CD4-positive, alpha-beta memory T cell (primary cell): ENCODE results near the gene TSPYL4. TPM values are rescaled to one million over a fixed set of nuclear protein-coding genes. Genes with fewer than 3 reads are reported as not detected.

Experiments
- CTCF ChIA-PET: fragments of 350-600 bp; sonication (Branson Sonifier 250); formaldehyde crosslinking; loops from one replicate; lab custom pipeline; 2021; ENCODE audit warnings: inconsistent platforms; ENCODE audit not compliant: partially characterized antibody; lab: Charles Lee
- POLR2A ChIA-PET: fragments of 350-600 bp; sonication (Branson Sonifier 250); formaldehyde crosslinking; loops from one replicate; lab custom pipeline; 2021; ENCODE audit not compliant: partially characterized antibody; lab: Charles Lee
- DNase-seq, 5 donors: peaks; one replicate each; pipeline versions ENCODE4 v3.0.0 to v3.0.0-alpha.2; 2020 to 2022; ENCODE audit warnings: mixed read lengths in 1 of 5
- H3K27ac ChIP-seq: one replicate; pipeline ENCODE4 v1.7.0; 2013; ENCODE audit warnings: low read depth, low read length
- H3K27me3 ChIP-seq: 2 replicates; pipeline ENCODE4 v1.7.0; 2013; ENCODE audit warnings: mild to moderate bottlenecking, low read length, moderate library complexity; ENCODE audit not compliant: insufficient read depth
- H3K36me3 ChIP-seq: 2 replicates; pipeline ENCODE4 v1.7.0; 2013; ENCODE audit warnings: mild to moderate bottlenecking, low read length, moderate library complexity; ENCODE audit not compliant: insufficient read depth
- H3K4me1 ChIP-seq: 2 replicates; pipeline ENCODE4 v1.7.0; 2013; ENCODE audit warnings: mild to moderate bottlenecking, low read length, moderate library complexity; ENCODE audit not compliant: insufficient read depth
- H3K4me3 ChIP-seq, 2 donors: one replicate each; pipeline ENCODE4 v1.7.0; 2013; ENCODE audit warnings: low read length in 2 of 2, mild to moderate bottlenecking in 1 of 2
- H3K9me3 ChIP-seq, 2 donors: one replicate each; pipeline ENCODE4 v1.7.0; 2013; ENCODE audit warnings: low read length in 2 of 2, control low read depth in 1 of 2; ENCODE audit not compliant: control insufficient read depth in 1 of 2
- H3K27ac Mint-ChIP-seq, 7 donors: one replicate each; pipeline ENCODE4 v1.8.0; 2020 to 2021; ENCODE audit warnings: mixed read lengths in 7 of 7, mild to moderate bottlenecking in 6 of 7, inconsistent platforms in 3 of 7, moderate library complexity in 3 of 7
- H3K27me3 Mint-ChIP-seq, 2 donors: one replicate each; pipeline ENCODE4 v1.8.0; 2020 to 2021; ENCODE audit warnings: mixed read lengths in 2 of 2
- H3K36me3 Mint-ChIP-seq, 2 donors: one replicate each; pipeline ENCODE4 v1.8.0; 2020 to 2021; ENCODE audit warnings: mixed read lengths in 2 of 2, inconsistent platforms in 1 of 2, mild to moderate bottlenecking in 1 of 2
- H3K4me1 Mint-ChIP-seq, 4 donors: one replicate each; pipeline ENCODE4 v1.8.0; 2020 to 2021; ENCODE audit warnings: mixed read lengths in 4 of 4, mild to moderate bottlenecking in 1 of 4
- H3K4me3 Mint-ChIP-seq, 8 donors: one replicate each; pipeline ENCODE4 v1.8.0; 2020 to 2021; ENCODE audit warnings: mixed read lengths in 8 of 8, mild to moderate bottlenecking in 7 of 8, moderate library complexity in 6 of 8, inconsistent platforms in 3 of 8
- H3K9me3 Mint-ChIP-seq, 8 donors: one replicate each; pipeline ENCODE4 v1.8.0; 2020 to 2021; ENCODE audit warnings: mixed read lengths in 8 of 8, mild to moderate bottlenecking in 5 of 8, inconsistent platforms in 3 of 8, moderate library complexity in 1 of 8
- intact Hi-C: fragments of 100-400 bp; cut with micrococcal nuclease; formaldehyde crosslinking; loops from one replicate; pipeline ENCODE4 v1.15.1; 2023
- polyA plus RNA-seq, 2 donors: library from polyadenylated mRNA; unstranded; fragments of 300-500 nt; fragmentation: Illumina TruSeq; gene quantifications; one replicate each; pipeline ENCODE4 v1.2.3, GENCODE V29; 2021
- total RNA-seq, 2 experiments: library from RNA; stranded (reverse); gene quantifications; one replicate each; pipeline ENCODE4 v1.2.3, GENCODE V29; 2021

Gene TSPYL4
- total and polyA plus RNA-seq, 4 experiments from 2014 or later: 8.0 to 23.0 (median 18.6) TPM

DNA sequence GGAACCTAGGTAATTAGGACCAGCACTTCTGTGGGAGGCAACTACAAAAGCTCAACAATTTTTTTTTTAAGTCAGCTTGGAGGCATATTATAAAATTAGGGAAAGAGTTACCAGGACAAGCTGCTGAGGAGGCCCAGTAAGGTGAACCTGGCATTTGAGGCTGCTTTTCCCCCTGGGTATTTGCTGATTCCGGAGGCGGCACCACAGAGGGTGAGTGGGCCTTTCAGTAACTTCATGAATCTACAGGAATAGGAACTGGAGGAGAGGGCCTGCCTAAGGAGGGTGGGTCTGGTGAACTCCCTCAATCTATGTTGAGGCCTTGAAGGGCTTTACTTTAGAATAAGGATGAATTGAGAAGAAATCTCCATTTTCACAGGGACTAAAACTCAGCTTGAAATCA, 14.6 kb downstream of the TSPYL4 start:
- H3K9me3 Mint-ChIP-seq: no peaks in the 10 kb centered on the region
- no peaks in the 10 kb centered on the region for H3K27me3 Mint-ChIP-seq
- DNase-seq: no peak
- H3K4me3 ChIP-seq: no peak overlapping the region
- POLR2A ChIA-PET: interaction anchor here (0.8 kb wide), 1 partner anchor 15 kb away, joined by 5 read pairs; the partner anchor contains the start of gene TSPYL4
- H3K36me3 Mint-ChIP-seq: peaks cover 26 to 34% of the 10 kb centered on the region in 2 donors
- no peaks in the 10 kb centered on the region for H3K9me3 ChIP-seq
- peaks cover 7% of the 10 kb centered on the region for H3K36me3 ChIP-seq
- no peaks in the 10 kb centered on the region for H3K4me1 ChIP-seq
- intact Hi-C loops: no loop called here
- no peak overlapping the region for H3K4me3 Mint-ChIP-seq
- H3K4me1 Mint-ChIP-seq: no peaks in the 10 kb centered on the region
- CTCF ChIA-PET: interaction anchor here (1.8 kb wide), 1 partner anchor 21 kb away, joined by 5 read pairs; no protein-coding TSS in a partner anchor
- peak overlapping the region in 3 of 7 donors; percentile 32 to 70 (median 36) for H3K27ac Mint-ChIP-seq
- no peak overlapping the region for H3K27ac ChIP-seq
- H3K27me3 ChIP-seq: no peaks in the 10 kb centered on the region

DNA sequence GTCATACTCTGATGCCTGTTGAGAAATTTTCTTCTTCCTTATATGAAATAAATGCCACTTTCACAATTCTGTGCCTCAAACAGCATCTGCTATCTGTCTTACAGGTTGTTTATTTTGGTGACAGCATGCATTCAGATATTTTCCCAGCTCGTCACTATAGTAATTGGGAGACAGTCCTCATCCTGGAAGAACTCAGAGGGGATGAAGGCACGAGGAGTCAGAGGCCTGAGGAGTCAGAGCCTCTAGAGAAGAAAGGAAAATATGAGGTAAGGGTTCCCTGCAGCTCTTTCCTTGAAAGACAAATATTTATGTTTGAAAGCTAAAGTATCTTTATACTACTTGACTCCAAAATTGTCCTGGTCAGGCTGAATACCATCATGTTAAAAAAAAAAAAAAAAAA, 15.8 kb downstream of the TSPYL4 start:
- POLR2A ChIA-PET: no interaction called here
- Histone ChIP-seq H3K9me3 (no peaks in the 10 kb centered on the region), H3K27ac (no peak overlapping the region), H3K27me3 (no peaks in the 10 kb centered on the region), H3K4me3 (no peak overlapping the region), H3K36me3 (peaks cover 7% of the 10 kb centered on the region), H3K4me1 (no peaks in the 10 kb centered on the region)
- Mint-ChIP-seq H3K9me3 (no peaks in the 10 kb centered on the region), H3K36me3 (peaks cover 21 to 30% of the 10 kb centered on the region in 2 donors), H3K27me3 (no peaks in the 10 kb centered on the region), H3K4me3 (no peak overlapping the region), H3K27ac (no peak overlapping the region), H3K4me1 (no peaks in the 10 kb centered on the region)
- CTCF ChIA-PET: interaction anchor here (0.7 to 1.8 kb wide), 2 partner anchors 20 to 287 kb away, joined by 4 to 5 read pairs; no protein-coding TSS in a partner anchor
- intact Hi-C loops: no loop called here
- no peak for DNase-seq

DNA sequence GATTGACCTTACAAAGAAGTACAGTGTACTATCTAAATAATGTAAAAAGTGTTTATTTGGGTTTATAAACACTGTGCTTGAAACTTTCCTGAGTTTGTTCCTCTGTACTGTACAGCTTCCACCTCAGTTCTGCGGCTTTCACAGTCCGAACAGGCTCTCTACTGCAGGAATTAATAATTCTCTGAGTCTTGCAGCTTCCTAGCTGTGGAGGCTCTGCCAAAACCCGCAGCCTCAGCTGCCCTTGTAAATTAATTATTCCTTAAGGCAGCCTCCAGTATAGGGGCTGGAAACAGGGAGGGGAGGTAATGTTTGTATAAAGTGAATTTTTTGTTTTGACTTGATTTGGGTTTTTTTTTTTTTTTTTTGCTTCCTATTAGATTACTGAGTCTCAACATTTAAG, 19.2 kb downstream of the TSPYL4 start:
- H3K4me1 Mint-ChIP-seq: no peaks in the 10 kb centered on the region
- no peak for DNase-seq
- Histone ChIP-seq H3K27me3 (no peaks in the 10 kb centered on the region), H3K4me1 (no peaks in the 10 kb centered on the region), H3K27ac (no peak overlapping the region), H3K36me3 (peaks cover 7% of the 10 kb centered on the region), H3K9me3 (no peaks in the 10 kb centered on the region), H3K4me3 (no peak overlapping the region)
- intact Hi-C loops: no loop called here
- CTCF ChIA-PET: no interaction called here
- H3K4me3 Mint-ChIP-seq: no peak overlapping the region
- H3K27me3 Mint-ChIP-seq: no peaks in the 10 kb centered on the region
- POLR2A ChIA-PET: no interaction called here
- H3K9me3 Mint-ChIP-seq: no peaks in the 10 kb centered on the region
- H3K36me3 Mint-ChIP-seq: peaks cover 20 to 30% of the 10 kb centered on the region in 2 donors
- H3K27ac Mint-ChIP-seq: peak overlapping the region in 2 of 7 donors; percentile 12 to 15

DNA sequence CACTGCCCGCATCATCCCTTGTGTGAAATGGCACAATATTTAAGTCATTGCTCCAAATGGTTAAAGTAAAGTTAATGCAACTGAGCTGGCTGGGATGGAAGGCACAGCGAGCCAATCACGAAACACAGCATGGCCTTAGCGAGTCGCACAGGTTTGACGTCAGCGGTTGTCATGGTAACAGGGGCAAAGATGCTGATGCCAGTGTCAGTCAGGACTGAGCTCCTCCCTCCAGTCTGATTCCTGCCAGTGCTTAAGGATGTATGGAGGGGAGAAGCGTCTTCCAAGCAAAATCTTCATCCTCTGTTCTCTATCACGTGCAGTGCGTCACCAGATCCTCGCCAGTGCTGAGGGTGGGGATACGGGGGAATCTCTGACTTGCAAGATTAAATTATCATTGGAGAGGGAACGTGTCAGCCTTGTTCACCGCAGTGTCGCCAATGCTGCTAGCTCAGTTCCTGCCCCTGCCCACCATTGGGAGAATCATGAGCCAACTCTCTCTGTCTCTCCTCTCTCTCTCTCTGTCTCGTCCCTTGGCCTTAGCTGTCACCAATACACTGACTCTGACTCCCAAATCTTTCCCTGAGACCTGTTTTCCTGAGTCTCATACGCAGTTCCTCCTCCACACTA, 24.5 kb downstream of the TSPYL4 start:
- intact Hi-C loops: no loop called here
- Histone ChIP-seq H3K27me3 (no peaks in the 10 kb centered on the region), H3K36me3 (peaks cover under 1% of the 10 kb centered on the region), H3K9me3 (no peaks in the 10 kb centered on the region), H3K27ac (no peak overlapping the region), H3K4me3 (no peak overlapping the region), H3K4me1 (no peaks in the 10 kb centered on the region)
- peak overlapping the region in 1 of 7 donors; percentile 25 for H3K27ac Mint-ChIP-seq
- DNase-seq: peak in 2 of 5 donors; percentile 11 to 41
- ChIA-PET POLR2A (no interaction called here), CTCF (interaction anchor here (0.7 to 1.8 kb wide), 5 partner anchors 11 to 330 kb away, joined by 3 to 5 read pairs (median 3); no protein-coding TSS in a partner anchor)
- no peaks in the 10 kb centered on the region for H3K27me3 Mint-ChIP-seq
- no peaks in the 10 kb centered on the region for H3K4me1 Mint-ChIP-seq
- peaks cover 16 to 29% of the 10 kb centered on the region in 2 donors for H3K36me3 Mint-ChIP-seq
- H3K9me3 Mint-ChIP-seq: no peaks in the 10 kb centered on the region
- H3K4me3 Mint-ChIP-seq: no peak overlapping the region

DNA sequence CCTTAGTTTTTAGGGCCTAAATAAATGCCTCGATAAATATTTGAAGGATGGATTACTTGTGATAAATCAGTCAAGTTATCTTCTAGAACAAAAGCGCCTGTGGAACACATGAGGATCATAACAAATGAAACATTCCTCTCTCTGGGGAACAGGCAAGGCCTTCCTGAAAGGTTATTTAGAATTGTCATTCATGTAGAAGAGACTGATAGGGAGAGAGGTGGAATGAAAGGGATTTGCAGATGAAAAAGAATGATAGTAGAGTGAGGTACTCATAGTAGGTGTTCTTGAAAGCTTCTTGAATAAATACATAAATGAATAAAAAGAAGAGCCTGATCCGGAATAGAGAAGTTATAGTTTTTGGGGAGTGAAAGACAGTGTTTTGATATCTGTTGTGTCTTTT, 30.5 kb downstream of the TSPYL4 start:
- H3K27me3 Mint-ChIP-seq: no peaks in the 10 kb centered on the region
- CTCF ChIA-PET: no interaction called here
- POLR2A ChIA-PET: no interaction called here
- no peak overlapping the region for H3K4me3 Mint-ChIP-seq
- Histone ChIP-seq H3K27me3 (no peaks in the 10 kb centered on the region), H3K4me3 (no peak overlapping the region), H3K36me3 (peaks cover 10% of the 10 kb centered on the region), H3K27ac (no peak overlapping the region), H3K4me1 (no peaks in the 10 kb centered on the region), H3K9me3 (no peaks in the 10 kb centered on the region)
- H3K27ac Mint-ChIP-seq: peak overlapping the region in 2 of 7 donors; percentile 37 to 51
- no peak for DNase-seq
- H3K4me1 Mint-ChIP-seq: no peaks in the 10 kb centered on the region
- peaks cover 11 to 33% of the 10 kb centered on the region in 2 donors for H3K36me3 Mint-ChIP-seq
- H3K9me3 Mint-ChIP-seq: peaks cover 0 to 1% (median 0%) of the 10 kb centered on the region in 8 donors
- intact Hi-C loops: no loop called here

DNA sequence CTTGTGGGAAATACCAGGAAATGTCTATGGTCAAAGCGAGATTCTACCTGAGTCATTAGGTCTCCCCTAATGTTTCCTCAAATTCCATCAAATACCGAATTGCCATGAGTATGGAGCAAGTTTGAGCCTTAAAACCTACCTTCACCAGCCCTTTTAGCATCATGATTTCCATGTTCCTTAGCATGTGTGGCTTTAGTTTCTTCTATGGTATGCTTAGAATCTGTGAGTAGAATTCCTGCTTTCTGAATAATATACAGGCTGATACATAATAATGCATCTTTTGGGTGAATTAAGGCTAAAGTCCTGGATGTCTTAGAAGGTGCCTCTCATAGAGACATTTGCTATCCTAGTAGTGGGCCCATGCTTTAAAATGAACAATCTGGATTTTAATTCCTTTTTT, 32.0 kb downstream of the TSPYL4 start:
- H3K9me3 ChIP-seq: no peaks in the 10 kb centered on the region
- no peak overlapping the region for H3K4me3 ChIP-seq
- H3K9me3 Mint-ChIP-seq: peaks cover 0 to 1% (median 0%) of the 10 kb centered on the region in 8 donors
- peaks cover 0 to 3% (median 1%) of the 10 kb centered on the region in 4 donors for H3K4me1 Mint-ChIP-seq
- H3K36me3 Mint-ChIP-seq: peaks cover 11 to 31% of the 10 kb centered on the region in 2 donors
- no peak overlapping the region for H3K4me3 Mint-ChIP-seq
- no peaks in the 10 kb centered on the region for H3K27me3 Mint-ChIP-seq
- H3K36me3 ChIP-seq: peaks cover 10% of the 10 kb centered on the region
- no peak overlapping the region for H3K27ac Mint-ChIP-seq
- POLR2A ChIA-PET: no interaction called here
- intact Hi-C loops: no loop called here
- DNase-seq: no peak
- no peaks in the 10 kb centered on the region for H3K4me1 ChIP-seq
- H3K27me3 ChIP-seq: no peaks in the 10 kb centered on the region
- CTCF ChIA-PET: no interaction called here
- H3K27ac ChIP-seq: no peak overlapping the region

DNA sequence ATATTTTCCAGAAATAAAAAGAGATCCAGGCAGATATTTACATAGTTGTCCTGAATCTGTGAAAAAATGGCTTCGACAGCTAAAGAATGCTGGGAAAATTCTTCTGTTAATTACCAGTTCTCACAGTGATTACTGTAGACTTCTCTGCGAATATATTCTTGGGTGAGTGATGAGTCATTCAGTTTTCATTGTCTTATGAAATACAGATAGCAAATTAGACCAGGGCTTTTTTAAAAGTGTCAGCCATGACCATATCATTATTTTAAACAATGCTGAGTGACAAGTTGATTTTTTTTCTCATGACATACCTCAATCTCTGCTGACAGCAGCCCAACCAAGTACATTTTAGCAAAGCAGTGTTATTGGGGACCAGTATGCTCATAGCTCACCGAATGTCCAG, 32.8 kb downstream of the TSPYL4 start:
- H3K27ac Mint-ChIP-seq: no peak overlapping the region
- H3K36me3 ChIP-seq: peaks cover 10% of the 10 kb centered on the region
- H3K36me3 Mint-ChIP-seq: peaks cover 11 to 31% of the 10 kb centered on the region in 2 donors
- H3K27me3 Mint-ChIP-seq: no peaks in the 10 kb centered on the region
- peaks cover 0 to 4% (median 2%) of the 10 kb centered on the region in 4 donors for H3K4me1 Mint-ChIP-seq
- H3K4me1 ChIP-seq: no peaks in the 10 kb centered on the region
- DNase-seq: no peak
- CTCF ChIA-PET: no interaction called here
- H3K4me3 ChIP-seq: no peak overlapping the region
- H3K27me3 ChIP-seq: no peaks in the 10 kb centered on the region
- no peak overlapping the region for H3K27ac ChIP-seq
- peaks cover 0 to 1% (median 0%) of the 10 kb centered on the region in 8 donors for H3K9me3 Mint-ChIP-seq
- intact Hi-C loops: no loop called here
- POLR2A ChIA-PET: no interaction called here
- no peaks in the 10 kb centered on the region for H3K9me3 ChIP-seq
- no peak overlapping the region for H3K4me3 Mint-ChIP-seq
